Upper lobe of left lung (tissue), 4 donors: ENCODE data around the gene OR52A1.

Experiments
- CTCF ChIP-seq, 6 experiments: fragments of 450-650 bp in 4 of 6; fragments of 200-600 bp in 2 of 6; sonication (generic) in 2 of 6; IDR thresholded peaks; one replicate each; pipeline ENCODE4 v1.5.1; 2016 to 2019; ENCODE audit warnings: antibody characterized with exemption in 6 of 6
- POLR2A ChIP-seq, 4 donors: fragments of 450-650 bp; IDR thresholded peaks; one replicate each; pipeline ENCODE4 v1.5.1; 2016 to 2017; ENCODE audit warnings: antibody characterized with exemption in 4 of 4, mild to moderate bottlenecking in 2 of 4

GRCh38 chr11:5153574-5154431, 754 bp downstream of the OR52A1 start:
- TF ChIP-seq POLR2A (IDR thresholded peaks at IDR 0.05), result no peak
- no peak for TF ChIP-seq CTCF (IDR thresholded peaks at IDR 0.05)
